ENCODE data around the gene RMP24.

RMP24 gene

DNA sequence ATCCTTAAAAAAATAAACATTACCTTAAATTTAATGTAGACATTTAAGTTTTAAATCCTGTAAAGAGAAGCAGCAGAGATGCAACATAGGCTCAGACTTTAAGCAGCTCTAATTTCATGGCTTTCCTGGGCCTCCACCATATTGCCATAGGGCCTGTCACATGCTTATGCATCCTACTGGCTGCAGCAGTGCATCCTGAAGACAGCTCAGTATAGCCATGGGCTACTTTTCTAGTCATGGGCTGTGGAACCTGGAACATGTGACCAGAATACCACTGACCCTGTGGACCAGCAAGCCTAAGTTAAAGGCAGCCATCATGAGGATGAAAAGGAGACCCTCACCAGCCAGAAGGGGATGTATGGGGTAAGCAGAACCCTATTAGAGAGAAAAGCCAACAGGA, 10.7 kb downstream of the RMP24 start:
- DNase-seq (ENCODE audit: low read depth in 4 of 6, low spot score in 6 of 6): no peak
- no peaks in the 10 kb centered on the region for H3K4me1 ChIP-seq (ENCODE audit: control insufficient read depth, insufficient read depth, low read length)
- no peaks in the 10 kb centered on the region for H3K27me3 ChIP-seq (ENCODE audit: control insufficient read depth, insufficient read depth, low read length)
- H3K4me3 ChIP-seq (ENCODE audit: low read depth, low read length): no peak overlapping the region
- no peaks in the 10 kb centered on the region for H3K9me3 ChIP-seq (ENCODE audit: control insufficient read depth, insufficient read depth, low read length)
- peaks cover 14% of the 10 kb centered on the region for H3K36me3 ChIP-seq (ENCODE audit: control insufficient read depth, insufficient read depth, low read length)
- no peak overlapping the region for H3K27ac ChIP-seq (ENCODE audit: low read depth, low read length)

DNA sequence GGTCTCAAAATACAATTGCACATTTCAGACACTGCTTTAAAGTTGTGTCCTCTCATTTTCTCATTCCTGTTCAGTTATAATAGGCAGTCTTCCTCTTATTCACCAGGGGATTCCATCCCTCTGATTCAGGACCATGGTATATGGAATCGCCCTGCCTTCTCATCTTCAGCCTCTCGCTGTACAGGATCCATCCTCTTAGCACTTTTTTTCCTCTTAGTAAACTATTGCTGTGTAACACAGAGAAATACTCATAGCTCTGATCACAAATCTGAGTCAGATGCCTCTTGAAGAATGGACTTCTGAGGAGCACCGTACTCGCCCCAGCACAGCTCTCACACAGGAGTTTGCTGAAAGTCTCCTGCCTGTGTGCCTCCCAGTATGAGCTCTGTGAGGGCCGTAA, 11.3 kb downstream of the RMP24 start:
- Histone ChIP-seq H3K9me3 (ENCODE audit: control insufficient read depth, insufficient read depth, low read length) (no peaks in the 10 kb centered on the region), H3K4me1 (ENCODE audit: control insufficient read depth, insufficient read depth, low read length) (no peaks in the 10 kb centered on the region), H3K4me3 (ENCODE audit: low read depth, low read length) (no peak overlapping the region), H3K36me3 (ENCODE audit: control insufficient read depth, insufficient read depth, low read length) (peaks cover 10% of the 10 kb centered on the region), H3K27ac (ENCODE audit: low read depth, low read length) (no peak overlapping the region), H3K27me3 (ENCODE audit: control insufficient read depth, insufficient read depth, low read length) (no peaks in the 10 kb centered on the region)
- WGBS (ENCODE audit: insufficient coverage): 93% methylated on average over 3 of the region's 5 CpGs
- DNase-seq (ENCODE audit: low read depth in 4 of 6, low spot score in 6 of 6): no peak

DNA sequence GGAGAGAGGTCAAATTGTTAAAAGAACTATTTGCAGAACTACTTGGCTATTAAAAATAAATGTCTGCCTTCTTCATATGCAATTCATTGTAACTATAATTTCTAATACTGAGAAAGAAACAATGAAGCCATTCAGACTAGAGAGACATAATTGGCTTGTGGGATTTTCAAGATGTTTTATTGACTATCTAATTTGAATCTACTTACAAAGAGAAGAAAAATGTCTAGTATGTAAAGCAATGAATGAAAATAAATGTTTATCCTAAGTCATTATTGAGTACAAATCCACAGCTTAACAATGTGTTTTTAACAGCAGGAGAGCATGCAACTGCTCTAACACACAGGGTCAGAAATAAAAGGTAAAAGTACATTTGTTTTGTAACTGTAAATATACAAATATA, 19.2 kb downstream of the RMP24 start:
- no peaks in the 10 kb centered on the region for H3K36me3 ChIP-seq (ENCODE audit: control insufficient read depth, insufficient read depth, low read length)
- no peak overlapping the region for H3K27ac ChIP-seq (ENCODE audit: low read depth, low read length)
- H3K4me3 ChIP-seq (ENCODE audit: low read depth, low read length): no peak overlapping the region
- H3K27me3 ChIP-seq (ENCODE audit: control insufficient read depth, insufficient read depth, low read length): no peaks in the 10 kb centered on the region
- peaks cover 2% of the 10 kb centered on the region for H3K4me1 ChIP-seq (ENCODE audit: control insufficient read depth, insufficient read depth, low read length)
- DNase-seq (ENCODE audit: low read depth in 4 of 6, low spot score in 6 of 6): no peak
- H3K9me3 ChIP-seq (ENCODE audit: control insufficient read depth, insufficient read depth, low read length): no peaks in the 10 kb centered on the region

DNA sequence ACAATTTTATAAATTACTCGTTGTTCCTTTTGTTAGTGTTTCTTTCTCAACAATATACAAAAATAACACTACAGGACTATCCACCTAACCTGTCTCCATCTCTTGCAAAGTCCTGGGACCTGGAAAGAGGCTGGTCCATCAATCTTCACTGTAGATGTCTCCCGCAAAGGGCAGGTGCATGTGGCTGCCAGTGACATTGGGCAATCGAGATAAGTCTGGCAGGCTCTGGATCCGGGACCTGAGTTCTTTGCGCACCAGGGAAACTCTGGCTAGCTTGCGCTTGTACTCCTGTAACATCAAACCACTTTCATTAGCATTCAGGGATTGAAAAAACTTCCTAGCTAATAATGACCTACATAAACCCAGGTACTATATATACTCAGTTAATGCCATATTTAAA, 20.5 kb downstream of the RMP24 start:
- 91% methylated on average over 4 of the region's 6 CpGs for WGBS (ENCODE audit: insufficient coverage)
- no peak for DNase-seq (ENCODE audit: low read depth in 4 of 6, low spot score in 6 of 6)
- H3K27me3 ChIP-seq (ENCODE audit: control insufficient read depth, insufficient read depth, low read length): no peaks in the 10 kb centered on the region
- H3K4me1 ChIP-seq (ENCODE audit: control insufficient read depth, insufficient read depth, low read length): peaks cover 2% of the 10 kb centered on the region
- H3K36me3 ChIP-seq (ENCODE audit: control insufficient read depth, insufficient read depth, low read length): no peaks in the 10 kb centered on the region
- H3K9me3 ChIP-seq (ENCODE audit: control insufficient read depth, insufficient read depth, low read length): no peaks in the 10 kb centered on the region
- no peak overlapping the region for H3K27ac ChIP-seq (ENCODE audit: low read depth, low read length)
- H3K4me3 ChIP-seq (ENCODE audit: low read depth, low read length): no peak overlapping the region

DNA sequence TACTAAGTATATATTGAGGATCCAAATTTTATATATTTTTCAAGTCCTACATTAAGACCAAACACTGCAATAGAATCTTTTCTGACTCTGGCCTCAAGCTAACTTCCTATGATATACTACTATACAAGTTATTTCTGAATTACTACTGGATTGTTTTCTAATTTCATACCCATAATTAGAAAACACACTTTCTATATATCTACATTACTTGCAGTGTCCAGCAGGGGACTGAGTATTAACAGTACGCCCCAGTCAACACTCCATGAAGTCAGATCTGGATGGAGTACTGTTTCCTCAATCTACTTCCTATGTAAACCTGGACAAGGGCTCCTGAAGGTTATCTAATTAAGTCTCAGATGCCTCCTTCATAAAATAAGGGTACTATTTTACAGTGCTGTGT, 26.5 kb downstream of the RMP24 start:
- no peaks in the 10 kb centered on the region for H3K27me3 ChIP-seq (ENCODE audit: control insufficient read depth, insufficient read depth, low read length)
- no peaks in the 10 kb centered on the region for H3K4me1 ChIP-seq (ENCODE audit: control insufficient read depth, insufficient read depth, low read length)
- DNase-seq (ENCODE audit: low read depth in 4 of 6, low spot score in 6 of 6): no peak
- no peak overlapping the region for H3K27ac ChIP-seq (ENCODE audit: low read depth, low read length)
- H3K9me3 ChIP-seq (ENCODE audit: control insufficient read depth, insufficient read depth, low read length): no peaks in the 10 kb centered on the region
- no peak overlapping the region for H3K4me3 ChIP-seq (ENCODE audit: low read depth, low read length)
- WGBS (ENCODE audit: insufficient coverage): 80% methylated on average over 1 of the region's 1 CpG
- no peaks in the 10 kb centered on the region for H3K36me3 ChIP-seq (ENCODE audit: control insufficient read depth, insufficient read depth, low read length)

DNA sequence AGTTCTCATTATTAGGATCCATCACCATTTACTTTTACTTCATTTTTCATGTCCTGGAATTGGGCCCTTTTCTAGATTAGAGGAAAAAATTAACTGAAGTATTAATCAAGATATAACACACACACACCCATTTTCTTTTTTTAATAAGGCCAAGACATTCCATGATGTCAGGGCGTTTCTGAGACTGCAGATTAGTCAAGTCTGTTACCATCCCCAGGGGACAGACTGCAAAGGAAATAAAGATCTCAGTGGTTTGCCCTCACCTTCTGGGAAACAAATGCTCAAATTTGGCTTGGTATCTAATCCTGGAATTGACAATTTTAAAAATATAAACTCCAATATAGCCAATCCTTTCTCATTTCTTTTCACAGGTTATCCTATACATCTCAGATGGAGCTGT, 27.4 kb downstream of the RMP24 start:
- no peaks in the 10 kb centered on the region for H3K27me3 ChIP-seq (ENCODE audit: control insufficient read depth, insufficient read depth, low read length)
- H3K27ac ChIP-seq (ENCODE audit: low read depth, low read length): no peak overlapping the region
- 20% methylated on average over 1 of the region's 1 CpG for WGBS (ENCODE audit: insufficient coverage)
- no peak for DNase-seq (ENCODE audit: low read depth in 4 of 6, low spot score in 6 of 6)
- H3K9me3 ChIP-seq (ENCODE audit: control insufficient read depth, insufficient read depth, low read length): no peaks in the 10 kb centered on the region
- H3K4me3 ChIP-seq (ENCODE audit: low read depth, low read length): no peak overlapping the region
- H3K4me1 ChIP-seq (ENCODE audit: control insufficient read depth, insufficient read depth, low read length): no peaks in the 10 kb centered on the region
- no peaks in the 10 kb centered on the region for H3K36me3 ChIP-seq (ENCODE audit: control insufficient read depth, insufficient read depth, low read length)

GRCh38 chr18:36006997-36007396, 34.5 kb downstream of the RMP24 start:
- no peak for DNase-seq (ENCODE audit: low read depth in 4 of 6, low spot score in 6 of 6)
- Histone ChIP-seq H3K4me1 (ENCODE audit: control insufficient read depth, insufficient read depth, low read length) (no peaks in the 10 kb centered on the region), H3K4me3 (ENCODE audit: low read depth, low read length) (no peak overlapping the region), H3K36me3 (ENCODE audit: control insufficient read depth, insufficient read depth, low read length) (no peaks in the 10 kb centered on the region), H3K9me3 (ENCODE audit: control insufficient read depth, insufficient read depth, low read length) (no peaks in the 10 kb centered on the region), H3K27me3 (ENCODE audit: control insufficient read depth, insufficient read depth, low read length) (no peaks in the 10 kb centered on the region), H3K27ac (ENCODE audit: low read depth, low read length) (no peak overlapping the region)
- no CpG with 5 or more reads among the region's 2 CpGs for WGBS (ENCODE audit: insufficient coverage)

GRCh38 chr18:36009214-36009613, 36.7 kb downstream of the RMP24 start:
- no peak for DNase-seq (ENCODE audit: low read depth in 4 of 6, low spot score in 6 of 6)
- H3K4me3 ChIP-seq (ENCODE audit: low read depth, low read length): no peak overlapping the region
- no peak overlapping the region for H3K27ac ChIP-seq (ENCODE audit: low read depth, low read length)
- WGBS (ENCODE audit: insufficient coverage): 80% methylated on average over 1 of the region's 3 CpGs
- H3K36me3 ChIP-seq (ENCODE audit: control insufficient read depth, insufficient read depth, low read length): no peaks in the 10 kb centered on the region
- no peaks in the 10 kb centered on the region for H3K4me1 ChIP-seq (ENCODE audit: control insufficient read depth, insufficient read depth, low read length)
- no peaks in the 10 kb centered on the region for H3K27me3 ChIP-seq (ENCODE audit: control insufficient read depth, insufficient read depth, low read length)
- no peaks in the 10 kb centered on the region for H3K9me3 ChIP-seq (ENCODE audit: control insufficient read depth, insufficient read depth, low read length)

DNA sequence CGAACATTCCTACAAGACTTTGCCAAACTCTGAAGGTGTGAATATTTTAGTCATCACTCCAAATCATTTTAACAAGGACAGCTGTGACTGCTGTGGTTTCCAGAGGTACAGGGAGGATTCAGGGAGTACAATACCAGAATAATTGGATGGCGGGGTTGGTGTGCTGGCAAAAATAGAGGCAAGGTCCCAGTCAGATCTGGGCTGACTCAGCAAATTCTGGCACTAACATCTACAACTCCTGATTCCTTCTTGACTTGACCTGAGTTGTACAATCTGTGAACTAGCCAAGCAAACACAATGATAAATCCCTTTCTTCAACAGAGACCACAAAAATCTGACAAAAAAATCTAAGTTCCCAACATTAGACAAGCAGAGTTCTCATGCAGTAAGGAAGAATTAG, 40.4 kb downstream of the RMP24 start:
- H3K4me1 ChIP-seq (ENCODE audit: control insufficient read depth, insufficient read depth, low read length): peaks cover 3% of the 10 kb centered on the region
- no CpG with 5 or more reads among the region's 2 CpGs for WGBS (ENCODE audit: insufficient coverage)
- H3K27ac ChIP-seq (ENCODE audit: low read depth, low read length): no peak overlapping the region
- H3K36me3 ChIP-seq (ENCODE audit: control insufficient read depth, insufficient read depth, low read length): no peaks in the 10 kb centered on the region
- no peaks in the 10 kb centered on the region for H3K9me3 ChIP-seq (ENCODE audit: control insufficient read depth, insufficient read depth, low read length)
- DNase-seq (ENCODE audit: low read depth in 4 of 6, low spot score in 6 of 6): no peak
- H3K4me3 ChIP-seq (ENCODE audit: low read depth, low read length): no peak overlapping the region
- no peaks in the 10 kb centered on the region for H3K27me3 ChIP-seq (ENCODE audit: control insufficient read depth, insufficient read depth, low read length)

- H3K27me3 ChIP-seq (ENCODE audit: control insufficient read depth, insufficient read depth, low read length): no peaks in the 10 kb centered on the region
- no peak overlapping the region for H3K4me3 ChIP-seq (ENCODE audit: low read depth, low read length)
- no peak overlapping the region for H3K27ac ChIP-seq (ENCODE audit: low read depth, low read length)
- H3K36me3 ChIP-seq (ENCODE audit: control insufficient read depth, insufficient read depth, low read length): peaks cover 5% of the 10 kb centered on the region
- DNase-seq (ENCODE audit: low read depth in 4 of 6, low spot score in 6 of 6): no peak
- peaks cover 3% of the 10 kb centered on the region for H3K4me1 ChIP-seq (ENCODE audit: control insufficient read depth, insufficient read depth, low read length)
- WGBS (ENCODE audit: insufficient coverage): no CpG with 5 or more reads among the region's 3 CpGs
- no peaks in the 10 kb centered on the region for H3K9me3 ChIP-seq (ENCODE audit: control insufficient read depth, insufficient read depth, low read length)
Measured at GRCh38 chr18:36015629-36016028, 43.1 kb downstream of the RMP24 start.

DNA sequence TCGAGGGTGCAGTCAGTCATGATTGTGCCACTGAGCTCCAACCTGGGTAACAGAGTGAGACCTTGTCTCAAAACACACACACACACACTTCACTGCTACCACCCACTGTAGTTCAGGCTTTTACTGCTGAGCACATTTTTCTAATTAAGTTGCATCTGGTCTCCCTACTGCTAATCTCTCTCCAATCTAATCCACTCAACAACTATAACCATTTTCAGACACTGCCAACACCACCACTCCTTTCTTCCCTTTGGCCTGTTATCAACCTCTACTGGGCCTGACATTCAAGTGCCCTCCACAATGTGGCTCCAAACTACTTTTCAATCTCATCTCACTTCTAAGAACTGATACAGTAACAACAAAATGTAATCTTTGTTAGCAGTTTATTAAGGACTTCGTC, 44.8 kb downstream of the RMP24 start:
- peaks cover 3% of the 10 kb centered on the region for H3K4me1 ChIP-seq (ENCODE audit: control insufficient read depth, insufficient read depth, low read length)
- H3K27me3 ChIP-seq (ENCODE audit: control insufficient read depth, insufficient read depth, low read length): no peaks in the 10 kb centered on the region
- DNase-seq (ENCODE audit: low read depth in 4 of 6, low spot score in 6 of 6): peak in 1 of 6 donors; percentile 1
- no peak overlapping the region for H3K27ac ChIP-seq (ENCODE audit: low read depth, low read length)
- no peaks in the 10 kb centered on the region for H3K9me3 ChIP-seq (ENCODE audit: control insufficient read depth, insufficient read depth, low read length)
- H3K4me3 ChIP-seq (ENCODE audit: low read depth, low read length): no peak overlapping the region
- WGBS (ENCODE audit: insufficient coverage): 100% methylated on average over 1 of the region's 2 CpGs
- peaks cover 5% of the 10 kb centered on the region for H3K36me3 ChIP-seq (ENCODE audit: control insufficient read depth, insufficient read depth, low read length)

All from spinal cord (tissue), 9 donors.